Measurements from ENCODE around the gene PSAP. TPM values are rescaled to one million over a fixed set of nuclear protein-coding genes. Genes with fewer than 3 reads are reported as not detected.

PSAP gene
- total and polyA plus RNA-seq, 10 donors, result 363 to 1,826 (median 1,412) TPM

DNA sequence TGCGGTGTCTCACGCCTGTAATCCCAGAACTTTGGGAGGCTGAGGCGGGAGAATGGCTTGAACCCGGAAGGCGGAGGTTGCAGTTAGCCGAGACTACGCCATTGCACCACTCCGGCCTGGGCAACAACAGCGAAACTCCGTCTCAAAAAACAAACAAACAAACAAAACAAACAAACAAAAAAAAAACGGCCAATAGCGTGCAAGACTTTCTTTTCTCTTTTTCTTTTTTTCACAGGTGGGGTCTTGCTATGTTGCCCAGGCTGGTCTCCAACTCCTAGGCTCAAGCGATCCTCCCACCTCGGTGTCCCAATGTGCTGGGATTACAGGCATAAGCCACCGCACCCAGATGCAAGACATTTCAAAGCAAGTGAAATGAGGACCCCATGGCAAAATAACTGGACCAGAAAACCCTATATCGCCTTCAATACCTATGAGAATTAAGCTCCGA is 1.6 kb downstream of the PSAP start:
- H3K4me1 ChIP-seq, result peaks cover 25 to 79% (median 71%) of the 10 kb centered on the region in 6 donors
- H3K27ac ChIP-seq, result peak overlapping the region in 7 of 8 donors; percentile 93 to 98 (median 97)
- WGBS, 5 donors, result 84 to 94% (median 92%) methylated on average over 17 of the region's 17 CpGs
- DNase-seq, result peak; percentile 62
- no peaks in the 10 kb centered on the region for H3K27me3 ChIP-seq (replicated peaks in 1 of 7)
- H3K36me3 ChIP-seq, result peaks cover 0 to 4% (median 0%) of the 10 kb centered on the region in 6 donors
- H3K4me3 ChIP-seq, result peak overlapping the region in 7 of 8 donors; percentile 78 to 96 (median 92)
- intact Hi-C loops (cut with DNase I; ENCODE audit: low total_unique reads), result no loop called here
- no peaks in the 10 kb centered on the region for H3K9me3 ChIP-seq
- TF ChIP-seq POLR2A (IDR thresholded peaks at IDR 0.05) (no peak), POLR2AphosphoS5 (IDR thresholded peaks at IDR 0.05) (no peak)
- TF ChIP-seq, protein P1, sequence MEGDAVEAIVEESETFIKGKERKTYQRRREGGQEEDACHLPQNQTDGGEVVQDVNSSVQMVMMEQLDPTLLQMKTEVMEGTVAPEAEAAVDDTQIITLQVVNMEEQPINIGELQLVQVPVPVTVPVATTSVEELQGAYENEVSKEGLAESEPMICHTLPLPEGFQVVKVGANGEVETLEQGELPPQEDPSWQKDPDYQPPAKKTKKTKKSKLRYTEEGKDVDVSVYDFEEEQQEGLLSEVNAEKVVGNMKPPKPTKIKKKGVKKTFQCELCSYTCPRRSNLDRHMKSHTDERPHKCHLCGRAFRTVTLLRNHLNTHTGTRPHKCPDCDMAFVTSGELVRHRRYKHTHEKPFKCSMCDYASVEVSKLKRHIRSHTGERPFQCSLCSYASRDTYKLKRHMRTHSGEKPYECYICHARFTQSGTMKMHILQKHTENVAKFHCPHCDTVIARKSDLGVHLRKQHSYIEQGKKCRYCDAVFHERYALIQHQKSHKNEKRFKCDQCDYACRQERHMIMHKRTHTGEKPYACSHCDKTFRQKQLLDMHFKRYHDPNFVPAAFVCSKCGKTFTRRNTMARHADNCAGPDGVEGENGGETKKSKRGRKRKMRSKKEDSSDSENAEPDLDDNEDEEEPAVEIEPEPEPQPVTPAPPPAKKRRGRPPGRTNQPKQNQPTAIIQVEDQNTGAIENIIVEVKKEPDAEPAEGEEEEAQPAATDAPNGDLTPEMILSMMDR (IDR thresholded peaks at IDR 0.05 in 8 of 11, conservative IDR thresholded peaks at IDR 0.05 in 3 of 11), result no peak

DNA sequence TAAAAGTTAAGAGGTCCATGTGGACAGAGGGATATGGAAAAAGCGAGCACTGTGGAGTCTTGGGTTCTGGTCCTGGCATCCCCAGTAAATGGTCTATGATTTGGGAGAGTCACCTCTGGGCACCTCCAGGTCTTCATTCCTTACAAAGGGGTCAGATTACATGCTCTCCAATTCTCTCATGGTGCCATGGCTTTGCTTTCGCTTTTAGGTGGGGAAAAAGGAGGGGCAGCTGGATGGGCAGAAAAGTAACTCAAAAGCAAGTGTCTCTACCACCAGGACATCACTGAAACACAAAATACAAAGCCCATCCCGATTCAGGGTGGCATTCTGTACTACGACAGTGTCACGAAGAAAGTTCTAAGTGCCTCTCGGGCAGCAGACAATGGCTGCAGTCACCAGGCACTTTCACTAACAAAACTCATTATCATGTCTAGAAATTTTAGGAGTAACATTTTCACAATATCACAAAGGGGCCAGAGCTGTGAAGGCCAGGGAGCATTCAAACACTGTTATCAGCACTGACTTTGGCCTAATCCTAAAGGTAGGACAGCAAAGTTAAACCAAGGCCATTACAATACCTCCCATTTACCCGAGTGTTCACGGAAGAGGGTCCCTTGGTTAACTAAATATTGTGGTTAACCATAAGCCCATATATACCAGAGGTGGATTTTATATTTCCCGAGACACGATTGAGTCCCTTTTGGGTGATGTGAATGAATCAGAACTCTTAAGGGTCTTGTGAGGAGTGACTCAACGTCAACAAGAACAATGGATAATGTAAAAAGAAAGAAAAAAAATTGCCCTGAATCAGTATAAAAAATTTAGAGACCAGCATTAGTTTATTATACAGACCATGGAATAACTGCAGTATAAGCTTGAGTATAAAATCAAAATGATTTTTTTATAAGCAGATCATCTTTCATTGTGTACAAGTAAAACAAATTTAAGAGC is 2.5 kb downstream of the PSAP start:
- Histone ChIP-seq H3K27ac (peak overlapping the region in 6 of 8 donors; percentile 11 to 98 (median 96)), H3K4me1 (peaks cover 28 to 88% (median 80%) of the 10 kb centered on the region in 6 donors), H3K4me3 (peak overlapping the region in 5 of 8 donors; percentile 78 to 93 (median 90)), H3K9me3 (no peaks in the 10 kb centered on the region), H3K36me3 (peaks cover 0 to 4% (median 0%) of the 10 kb centered on the region in 6 donors), H3K27me3 (replicated peaks in 1 of 7) (no peaks in the 10 kb centered on the region)
- WGBS, 5 donors, result 80 to 88% (median 85%) methylated on average over 11 of the region's 11 CpGs
- TF ChIP-seq POLR2AphosphoS5 (IDR thresholded peaks at IDR 0.05), result no peak
- TF ChIP-seq POLR2A (IDR thresholded peaks at IDR 0.05), result no peak
- TF ChIP-seq, protein P1 (IDR thresholded peaks at IDR 0.05 in 8 of 11, conservative IDR thresholded peaks at IDR 0.05 in 3 of 11), result no peak
- DNase-seq, result peak; percentile 6
- intact Hi-C loops (cut with DNase I; ENCODE audit: low total_unique reads), result no loop called here

DNA sequence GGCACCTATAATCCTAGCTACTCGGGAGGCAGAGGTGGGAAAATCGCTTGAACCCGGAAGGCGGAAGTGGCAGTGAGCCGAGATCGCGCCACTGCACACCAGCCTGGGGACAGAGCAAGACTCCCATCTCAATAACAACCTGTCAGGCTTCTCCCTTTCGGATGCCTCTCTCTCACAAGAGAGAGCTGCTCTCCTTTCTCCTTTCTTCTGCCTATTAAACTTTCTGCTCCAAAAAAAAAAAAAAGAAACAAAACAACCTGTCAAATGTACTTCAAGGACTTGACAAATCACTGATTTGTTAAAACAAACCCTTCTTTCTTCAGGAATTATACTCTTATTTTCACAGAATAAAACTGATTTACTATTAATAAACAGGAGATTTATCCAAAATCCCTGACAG is 3.6 kb downstream of the PSAP start:
- 88 to 97% (median 93%) methylated on average over 8 of the region's 8 CpGs for WGBS, 5 donors
- intact Hi-C loops (cut with DNase I; ENCODE audit: low total_unique reads), result no loop called here
- peak overlapping the region in 5 of 8 donors; percentile 70 to 98 (median 97) for H3K27ac ChIP-seq
- no peaks in the 10 kb centered on the region for H3K27me3 ChIP-seq (replicated peaks in 1 of 7)
- H3K9me3 ChIP-seq, result no peaks in the 10 kb centered on the region
- H3K36me3 ChIP-seq, result peaks cover 0 to 4% (median 0%) of the 10 kb centered on the region in 6 donors
- peak; percentile 66 for DNase-seq
- peaks cover 30 to 95% (median 88%) of the 10 kb centered on the region in 6 donors for H3K4me1 ChIP-seq
- TF ChIP-seq, protein P1 (IDR thresholded peaks at IDR 0.05 in 8 of 11, conservative IDR thresholded peaks at IDR 0.05 in 3 of 11), result no peak
- TF ChIP-seq POLR2AphosphoS5 (IDR thresholded peaks at IDR 0.05), result no peak
- TF ChIP-seq POLR2A (IDR thresholded peaks at IDR 0.05), result no peak
- peak overlapping the region in 1 of 8 donors; percentile 86 for H3K4me3 ChIP-seq

DNA sequence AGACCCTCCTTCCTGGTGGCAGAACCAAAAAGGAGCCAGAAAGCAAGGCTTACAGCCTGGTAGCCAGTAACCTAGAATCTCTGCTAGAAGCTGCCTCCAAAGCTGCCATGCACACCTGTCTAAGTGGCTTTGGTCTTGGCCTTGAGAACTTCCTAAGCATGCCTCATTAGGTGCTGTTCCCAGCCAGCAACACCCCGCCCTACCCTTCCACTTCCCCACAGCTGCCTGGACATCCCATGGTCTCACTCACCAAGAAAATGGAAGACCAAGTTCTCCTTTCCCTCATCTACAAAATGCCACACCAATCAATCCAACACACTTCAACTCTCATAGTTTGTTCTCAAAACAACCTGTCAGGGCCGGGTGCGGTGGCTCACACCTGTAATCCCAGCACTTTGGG is 4.2 kb downstream of the PSAP start:
- H3K27ac ChIP-seq, result peak overlapping the region in 5 of 8 donors; percentile 70 to 98 (median 97)
- DNase-seq, result no peak
- intact Hi-C loops (cut with DNase I; ENCODE audit: low total_unique reads), result no loop called here
- no peaks in the 10 kb centered on the region for H3K27me3 ChIP-seq (replicated peaks in 1 of 7)
- no peak for TF ChIP-seq POLR2AphosphoS5 (IDR thresholded peaks at IDR 0.05)
- TF ChIP-seq, protein P1 (IDR thresholded peaks at IDR 0.05 in 8 of 11, conservative IDR thresholded peaks at IDR 0.05 in 3 of 11), result no peak
- TF ChIP-seq POLR2A (IDR thresholded peaks at IDR 0.05), result no peak
- H3K4me3 ChIP-seq, result peak overlapping the region in 1 of 8 donors; percentile 86
- H3K9me3 ChIP-seq, result no peaks in the 10 kb centered on the region
- H3K4me1 ChIP-seq, result peaks cover 35 to 95% (median 88%) of the 10 kb centered on the region in 6 donors
- peaks cover 0 to 4% (median 0%) of the 10 kb centered on the region in 6 donors for H3K36me3 ChIP-seq
- 79 to 88% (median 86%) methylated on average over 3 of the region's 3 CpGs for WGBS, 5 donors

Measured in spleen (tissue), 11 donors.